ENCODE results near the gene ONECUT2.

- TF ChIP-seq CTCF (IDR thresholded peaks at IDR 0.05): no peak
- TF ChIP-seq EZH2 (IDR thresholded peaks at IDR 0.05; ENCODE audit: borderline replicate concordance, insufficient read depth, low read depth, low read length, poor library complexity, severe bottlenecking): peak; percentile 44
These were observed 5.3 kb downstream of the ONECUT2 start for GRCh38 chr18:57440331-57441070.

All from B cell (primary cell).